Neural progenitor cell (in vitro differentiated cells): ENCODE results near the gene ACVR1C. TPM values are rescaled to one million over a fixed set of nuclear protein-coding genes. Genes with fewer than 3 reads are reported as not detected.

Experiments used
- DNase-seq: peaks from one replicate; pipeline ENCODE4 v3.0.0-alpha.2; 2016; ENCODE audit warnings: low spot score
- H2AFZ ChIP-seq: fragments of 200-600 bp; sonication (generic); replicated peaks from 2 replicates; pipeline ENCODE4 v1.6.1; 2016; ENCODE audit warnings: antibody characterized with exemption
- H3F3A ChIP-seq: fragments of 200-600 bp; sonication (generic); 2 replicates; pipeline ENCODE4 v1.6.1; 2016; ENCODE audit warnings: antibody characterized with exemption, low read depth
- H3K27ac ChIP-seq: fragments of 200-600 bp; sonication (generic); 2 replicates; pipeline ENCODE4 v1.5.1; 2016; ENCODE audit warnings: mild to moderate bottlenecking
- H3K27me3 ChIP-seq: fragments of 200-600 bp; sonication (generic); 2 replicates; pipeline ENCODE4 v1.6.1; 2016; ENCODE audit warnings: mild to moderate bottlenecking, moderate library complexity
- H3K36me3 ChIP-seq: fragments of 200-600 bp; sonication (generic); 2 replicates; pipeline ENCODE4 v1.5.1; 2016
- H3K4me1 ChIP-seq: fragments of 200-600 bp; sonication (generic); 2 replicates; pipeline ENCODE4 v1.6.1; 2016; ENCODE audit warnings: mixed run types
- H3K4me2 ChIP-seq: fragments of 200-600 bp; sonication (generic); 2 replicates; pipeline ENCODE4 v1.6.1; 2016
- H3K4me3 ChIP-seq: fragments of 200-600 bp; sonication (generic); 2 replicates; pipeline ENCODE4 v1.5.1; 2016
- H3K79me2 ChIP-seq: fragments of 200-600 bp; sonication (generic); 2 replicates; pipeline ENCODE4 v1.6.1; 2016; ENCODE audit warnings: low read depth
- H3K9ac ChIP-seq: fragments of 200-600 bp; sonication (generic); 2 replicates; pipeline ENCODE4 v1.6.1; 2016
- H3K9me3 ChIP-seq: fragments of 200-600 bp; sonication (generic); 2 replicates; pipeline ENCODE4 v1.5.1; 2016; ENCODE audit warnings: low read depth
- H4K20me1 ChIP-seq: fragments of 200-600 bp; sonication (generic); 2 replicates; pipeline ENCODE4 v1.6.1; 2016; ENCODE audit warnings: low read depth
- H3K27ac Mint-ChIP-seq: 3 replicates; pipeline ENCODE4 v1.8.0; 2021; ENCODE audit warnings: mixed read lengths
- H3K27me3 Mint-ChIP-seq: 2 replicates; pipeline ENCODE4 v1.8.0; 2022; ENCODE audit warnings: low read depth, mild to moderate bottlenecking, inconsistent platforms, moderate library complexity, mixed read lengths; ENCODE audit not compliant: insufficient read depth
- H3K36me3 Mint-ChIP-seq: 3 replicates; pipeline ENCODE4 v1.8.0; 2021; ENCODE audit warnings: mixed read lengths
- H3K4me1 Mint-ChIP-seq: 3 replicates; pipeline ENCODE4 v1.8.0; 2021; ENCODE audit warnings: mixed read lengths
- H3K4me3 Mint-ChIP-seq: 3 replicates; pipeline ENCODE4 v1.8.0; 2021; ENCODE audit warnings: mild to moderate bottlenecking, moderate library complexity, mixed read lengths
- H3K9me3 Mint-ChIP-seq: 3 replicates; pipeline ENCODE4 v1.8.0; 2020; ENCODE audit warnings: mixed read lengths
- CTCF ChIP-seq: fragments of 200-600 bp; sonication (generic); IDR thresholded peaks from 2 replicates; pipeline ENCODE4 v1.5.1; 2017; ENCODE audit warnings: antibody characterized with exemption, mild to moderate bottlenecking
- EZH2 ChIP-seq: fragments of 200-600 bp; sonication (generic); IDR thresholded peaks from 2 replicates; pipeline ENCODE4 v1.6.1; 2017; ENCODE audit warnings: antibody characterized with exemption, mild to moderate bottlenecking, moderate library complexity
- EZH2phosphoT487 ChIP-seq: fragments of 200-600 bp; sonication (generic); IDR thresholded peaks from 2 replicates; pipeline ENCODE4 v1.6.1; 2017; ENCODE audit warnings: antibody characterized with exemption
- total RNA-seq: library from RNA; depleted of rRNA; stranded (reverse); fragments of >200 nt; gene quantifications from 2 replicates; pipeline ENCODE4 v1.2.3, GENCODE V29; 2015; ENCODE audit warnings: low replicate concordance

The ACVR1C gene
- total RNA-seq, 1 donor from 2014 or later, result 3.0 TPM

- Histone ChIP-seq H3K36me3 (no peaks in the 10 kb centered on the region), H3K27me3 (no peaks in the 10 kb centered on the region), H3K9ac (no peak overlapping the region), H3K4me3 (no peak overlapping the region), H4K20me1 (no peaks in the 10 kb centered on the region), H3K79me2 (no peaks in the 10 kb centered on the region), H3K27ac (no peak overlapping the region), H3K9me3 (no peaks in the 10 kb centered on the region), H3K4me2 (no peak overlapping the region), H2AFZ (no peak overlapping the region), H3F3A (no peaks in the 10 kb centered on the region), H3K4me1 (no peaks in the 10 kb centered on the region)
- no peaks in the 10 kb centered on the region for H3K9me3 Mint-ChIP-seq
- peak; percentile 90 for TF ChIP-seq CTCF
- no peak for TF ChIP-seq EZH2
- H3K27ac Mint-ChIP-seq, result no peak overlapping the region
- no peaks in the 10 kb centered on the region for H3K36me3 Mint-ChIP-seq
- no peak overlapping the region for H3K4me3 Mint-ChIP-seq
- DNase-seq, result peak; percentile 78
- no peaks in the 10 kb centered on the region for H3K27me3 Mint-ChIP-seq
- H3K4me1 Mint-ChIP-seq, result no peaks in the 10 kb centered on the region
These were observed 136.4 kb downstream of the ACVR1C start for GRCh38 chr2:157492189-157492773.

- Histone ChIP-seq H3F3A (no peaks in the 10 kb centered on the region), H3K36me3 (no peaks in the 10 kb centered on the region), H3K9me3 (no peaks in the 10 kb centered on the region), H3K4me2 (no peak overlapping the region), H4K20me1 (no peaks in the 10 kb centered on the region), H2AFZ (no peak overlapping the region), H3K9ac (no peak overlapping the region), H3K27ac (no peak overlapping the region), H3K79me2 (no peaks in the 10 kb centered on the region), H3K4me1 (peaks cover 10% of the 10 kb centered on the region), H3K27me3 (no peaks in the 10 kb centered on the region), H3K4me3 (no peak overlapping the region)
- Mint-ChIP-seq H3K4me1 (peaks cover 3% of the 10 kb centered on the region), H3K27me3 (no peaks in the 10 kb centered on the region), H3K27ac (no peak overlapping the region), H3K4me3 (no peak overlapping the region), H3K9me3 (no peaks in the 10 kb centered on the region), H3K36me3 (no peaks in the 10 kb centered on the region)
- no peak for DNase-seq
- TF ChIP-seq CTCF (no peak), EZH2 (no peak), EZH2phosphoT487 (no peak)
These were observed 138.7 kb downstream of the ACVR1C start for GRCh38 chr2:157489983-157490382.

- H3K36me3 Mint-ChIP-seq, result no peaks in the 10 kb centered on the region
- Histone ChIP-seq H2AFZ (no peak overlapping the region), H3K4me3 (no peak overlapping the region), H3K4me2 (no peak overlapping the region), H3K27me3 (no peaks in the 10 kb centered on the region), H3K4me1 (peaks cover 10% of the 10 kb centered on the region), H3K9me3 (no peaks in the 10 kb centered on the region), H3K79me2 (no peaks in the 10 kb centered on the region), H3K27ac (no peak overlapping the region), H4K20me1 (no peaks in the 10 kb centered on the region), H3K9ac (no peak overlapping the region), H3F3A (no peaks in the 10 kb centered on the region), H3K36me3 (no peaks in the 10 kb centered on the region)
- peaks cover 3% of the 10 kb centered on the region for H3K4me1 Mint-ChIP-seq
- no peaks in the 10 kb centered on the region for H3K9me3 Mint-ChIP-seq
- no peak overlapping the region for H3K27ac Mint-ChIP-seq
- DNase-seq, result no peak
- no peak overlapping the region for H3K4me3 Mint-ChIP-seq
- no peak for TF ChIP-seq EZH2phosphoT487
- no peak for TF ChIP-seq CTCF
- no peak for TF ChIP-seq EZH2
- no peaks in the 10 kb centered on the region for H3K27me3 Mint-ChIP-seq
These were observed 139.8 kb downstream of the ACVR1C start for GRCh38 chr2:157488877-157489276.
